A549 (cell line): ENCODE results near the gene EMP3. TPM values are rescaled to one million over a fixed set of nuclear protein-coding genes. Genes with fewer than 3 reads are reported as not detected.

Source experiments
- ATAC-seq, 2 experiments: fragments of 200-7000 bp in 1 of 2; fragments of >200 bp in 1 of 2; cut with Nextera tagmentation in 1 of 2; cut with Tn5 transposase in 1 of 2; 3 replicates each; pipeline versions ENCODE4 v1.8.0 to v1.9.1; 2018 to 2020; ENCODE audit warnings: mild to moderate bottlenecking in 1 of 2, moderate library complexity in 1 of 2
- CTCF ChIA-PET: fragments of 300-600 bp; sonication (Branson Sonifier 250); formaldehyde crosslinking; extraction: SDS; loops from one replicate; lab custom pipeline; 2021; ENCODE audit warnings: antibody characterized with exemption, inconsistent platforms; lab: Yijun Ruan, JAX
- POLR2A ChIA-PET: fragments of 350-600 bp; formaldehyde crosslinking; extraction: SDS; loops from one replicate; lab custom pipeline; 2021; ENCODE audit warnings: antibody characterized with exemption, inconsistent platforms; lab: Yijun Ruan, JAX
- DNase-seq, 2 experiments: peaks; one replicate each; pipeline versions ENCODE4 v3.0.0 to v3.0.0-alpha.2; 2011 to 2016; ENCODE audit warnings: low read depth in 1 of 2, low spot score in 1 of 2
- FAIRE-seq: peaks from 2 replicates; lab custom pipeline; 2011; peaks lifted over from hg19 to GRCh38; lab: Jason Lieb, UNC
- H3K27ac ChIP-seq, 2 experiments: fragments of >200 bp; sonication (Bioruptor Twin); formaldehyde crosslinking; 3 replicates each; pipeline ENCODE4 v1.5.1; 2016 to 2017
- H3K4me1 ChIP-seq: fragments of >200 bp; sonication (Bioruptor Twin); formaldehyde crosslinking; 3 replicates; pipeline ENCODE4 v1.6.1; 2016
- H3K4me2 ChIP-seq: fragments of >200 bp; sonication (Bioruptor Twin); formaldehyde crosslinking; 3 replicates; pipeline ENCODE4 v1.6.1; 2016
- H3K4me3 ChIP-seq: fragments of >200 bp; sonication (Bioruptor Twin); formaldehyde crosslinking; 3 replicates; pipeline ENCODE4 v1.5.1; 2016
- H3K9me3 ChIP-seq: fragments of >200 bp; sonication (Bioruptor Twin); formaldehyde crosslinking; 3 replicates; pipeline ENCODE4 v1.6.1; 2016
- BHLHE40 ChIP-seq: IDR thresholded peaks from 2 replicates; pipeline ENCODE4 v1.6.1; 2012; ENCODE audit warnings: low read depth, low read length, inconsistent platforms
- CBX2 ChIP-seq: fragments of 200-600 bp; sonication (generic); IDR thresholded peaks from 2 replicates; pipeline ENCODE4 v1.6.1; 2016; ENCODE audit warnings: low read depth, mild to moderate bottlenecking, borderline replicate concordance
- CBX8 ChIP-seq: fragments of 200-600 bp; sonication (generic); IDR thresholded peaks from 2 replicates; pipeline ENCODE4 v1.6.1; 2016
- CHD2 ChIP-seq: fragments of 150-350 bp; IDR thresholded peaks from 2 replicates; pipeline ENCODE4 v1.6.1; 2014; ENCODE audit warnings: low read length; ENCODE audit not compliant: partially characterized antibody
- CHD4 ChIP-seq: fragments of 200-600 bp; sonication (generic); IDR thresholded peaks from 2 replicates; pipeline ENCODE4 v1.6.1; 2016; ENCODE audit warnings: antibody characterized with exemption, mild to moderate bottlenecking, borderline replicate concordance
- EHF ChIP-seq: fragments of 250-450 bp; sonication (Bioruptor Pico); IDR thresholded peaks from 2 replicates; pipeline ENCODE4 v1.5.0; 2020; ENCODE audit warnings: mild to moderate bottlenecking
- EHMT2 ChIP-seq: fragments of 200-600 bp; sonication (generic); IDR thresholded peaks from 2 replicates; pipeline ENCODE4 v1.6.1; 2016; ENCODE audit warnings: antibody characterized with exemption, low read depth, mild to moderate bottlenecking, moderate library complexity
- EP300 ChIP-seq, 2 experiments: fragments of >200 bp; sonication (Bioruptor Twin); formaldehyde crosslinking; IDR thresholded peaks; 2 replicates in 1 of 2; 3 replicates in 1 of 2; pipeline ENCODE4 v1.6.1; 2016 to 2017
- ESRRA ChIP-seq: fragments of 150-350 bp; IDR thresholded peaks from 2 replicates; pipeline ENCODE4 v1.6.1; 2014; ENCODE audit warnings: mild to moderate bottlenecking, low read length, borderline replicate concordance
- FOSB ChIP-seq: fragments of 250-450 bp; sonication (Bioruptor Pico); IDR thresholded peaks from 2 replicates; pipeline ENCODE4 v1.5.0; 2020; ENCODE audit warnings: mild to moderate bottlenecking, moderate library complexity
- FOSL2 ChIP-seq, 2 experiments: fragments of 450-650 bp in 1 of 2; fragments of >200 bp in 1 of 2; sonication (Bioruptor Twin) in 1 of 2; formaldehyde crosslinking; IDR thresholded peaks; 2 replicates each; pipeline versions ENCODE4 v1.5.0 to v1.6.1; 2016 to 2020; ENCODE audit warnings: mild to moderate bottlenecking in 1 of 2, moderate library complexity in 1 of 2
- FOXS1 ChIP-seq: fragments of 250-450 bp; sonication (Bioruptor Pico); IDR thresholded peaks from 2 replicates; pipeline ENCODE4 v1.5.0; 2020; ENCODE audit warnings: mild to moderate bottlenecking, moderate library complexity
- GATA3 ChIP-seq: IDR thresholded peaks from 2 replicates; pipeline ENCODE4 v1.6.1; 2012; ENCODE audit warnings: borderline replicate concordance
- HOXA7 ChIP-seq: fragments of 250-450 bp; sonication (Bioruptor Pico); IDR thresholded peaks from 2 replicates; pipeline ENCODE4 v1.5.0; 2020; ENCODE audit warnings: mild to moderate bottlenecking, moderate library complexity
- HOXB13 ChIP-seq: fragments of 250-450 bp; sonication (Bioruptor Pico); IDR thresholded peaks from 2 replicates; pipeline ENCODE4 v1.5.0; 2020; ENCODE audit warnings: low read depth, mild to moderate bottlenecking, moderate library complexity
- JUN ChIP-seq, 2 experiments: fragments of >200 bp; sonication (Bioruptor Twin); formaldehyde crosslinking; IDR thresholded peaks; 2 replicates in 1 of 2; 3 replicates in 1 of 2; pipeline ENCODE4 v1.6.1; 2016 to 2017
- KDM1A ChIP-seq: fragments of 200-600 bp; sonication (generic); IDR thresholded peaks from 2 replicates; pipeline ENCODE4 v1.6.1; 2016; ENCODE audit warnings: low read depth, mild to moderate bottlenecking
- MAFK ChIP-seq: fragments of 450-650 bp; IDR thresholded peaks from 2 replicates; pipeline ENCODE4 v1.6.1; 2014; ENCODE audit not compliant: partially characterized antibody
- MYC ChIP-seq: IDR thresholded peaks from 2 replicates; pipeline ENCODE4 v1.6.1; 2012; ENCODE audit warnings: mild to moderate bottlenecking, inconsistent platforms, low read length, improper control_type of control experiment, borderline replicate concordance
- NFE2L2 ChIP-seq: fragments of 150-350 bp; conservative IDR thresholded peaks from 2 replicates; pipeline ENCODE4 v1.6.1; 2014; ENCODE audit warnings: low read length
- NPAS2 ChIP-seq: fragments of 250-450 bp; sonication (Bioruptor Pico); IDR thresholded peaks from 2 replicates; pipeline ENCODE4 v1.8.0; 2022; ENCODE audit warnings: mild to moderate bottlenecking, moderate library complexity, borderline replicate concordance
- NR3C1 ChIP-seq: fragments of >200 bp; sonication (Bioruptor Twin); formaldehyde crosslinking; IDR thresholded peaks from 3 replicates; pipeline ENCODE4 v1.6.1; 2017
- POLR2A ChIP-seq: IDR thresholded peaks from 2 replicates; pipeline ENCODE4 v1.6.1; 2012; ENCODE audit warnings: mild to moderate bottlenecking, low read length
- POLR2AphosphoS2 ChIP-seq: conservative IDR thresholded peaks from 2 replicates; pipeline ENCODE4 v1.6.1; 2012; ENCODE audit warnings: low read length, improper control_type of control experiment, inconsistent platforms
- RAD21 ChIP-seq, 2 experiments: fragments of >200 bp in 1 of 2; sonication (Bioruptor Twin) in 1 of 2; formaldehyde crosslinking in 1 of 2; IDR thresholded peaks in 1 of 2; conservative IDR thresholded peaks in 1 of 2; 2 replicates in 1 of 2; 3 replicates in 1 of 2; pipeline ENCODE4 v1.6.1; 2012 to 2018; ENCODE audit warnings: inconsistent platforms in 1 of 2
- RARB ChIP-seq: fragments of 250-450 bp; sonication (Bioruptor Pico); IDR thresholded peaks from 2 replicates; pipeline ENCODE4 v1.8.0; 2021; ENCODE audit warnings: mild to moderate bottlenecking, moderate library complexity
- RFX5 ChIP-seq: fragments of 450-650 bp; IDR thresholded peaks from 2 replicates; pipeline ENCODE4 v1.7.1; 2014; ENCODE audit warnings: antibody characterized with exemption, mild to moderate bottlenecking, moderate library complexity
- RNF2 ChIP-seq: fragments of 200-600 bp; sonication (generic); IDR thresholded peaks from 2 replicates; pipeline ENCODE4 v1.6.1; 2016; ENCODE audit warnings: low read depth, mild to moderate bottlenecking, antibody characterized with exemption, moderate library complexity, borderline replicate concordance
- TP53 ChIP-seq: fragments of 250-450 bp; sonication (Bioruptor Pico); IDR thresholded peaks from 2 replicates; pipeline ENCODE4 v1.5.0; 2021; ENCODE audit warnings: mild to moderate bottlenecking, moderate library complexity
- ZFP36 ChIP-seq: fragments of 450-650 bp; IDR thresholded peaks from 2 replicates; pipeline ENCODE4 v1.6.1; 2014; ENCODE audit warnings: borderline replicate concordance; ENCODE audit not compliant: partially characterized antibody
- WGBS: methylation state at CpG from one replicate; pipeline ENCODE4 v1.1.6; 2017; ENCODE audit errors: missing lambda C conversion rate; 5-methylcytosine and 5-hydroxymethylcytosine counted together
- polyA plus RNA-seq, 4 experiments: library from polyadenylated mRNA; depleted of rRNA in 3 of 4; stranded (reverse); fragments of >200 nt; fragmentation: RNase III in 1 of 4; extraction: RNeasy Plus Mini Kit Qiagen cat#74134 plus additional on column Dnase treatment in 1 of 4; gene quantifications; 2 replicates in 3 of 4; 3 replicates in 1 of 4; pipeline ENCODE4 v1.2.3, GENCODE V29; 2011 to 2017
- TF ChIP-seq, protein P1 (sequence below): fragments of 250-450 bp; sonication (Bioruptor Pico); IDR thresholded peaks from 2 replicates; pipeline ENCODE4 v1.5.0; 2020; ENCODE audit warnings: low read depth, mild to moderate bottlenecking, moderate library complexity
- TF ChIP-seq, protein P2 (sequence below): fragments of >200 bp; sonication (Bioruptor Twin); formaldehyde crosslinking; IDR thresholded peaks from 2 replicates; pipeline ENCODE4 v1.6.1; 2016
- TF ChIP-seq, protein P3 (sequence below): IDR thresholded peaks from 2 replicates; pipeline ENCODE4 v1.6.1; 2012
- TF ChIP-seq, protein P4 (sequence below): fragments of 450-650 bp; IDR thresholded peaks from 2 replicates; pipeline ENCODE4 v1.6.1; 2014; ENCODE audit warnings: antibody characterized with exemption

The EMP3 gene
- polyA plus RNA-seq, 2 of the 4 experiments (the other 2 are of a cell fraction) = 147 to 580 TPM

DNA sequence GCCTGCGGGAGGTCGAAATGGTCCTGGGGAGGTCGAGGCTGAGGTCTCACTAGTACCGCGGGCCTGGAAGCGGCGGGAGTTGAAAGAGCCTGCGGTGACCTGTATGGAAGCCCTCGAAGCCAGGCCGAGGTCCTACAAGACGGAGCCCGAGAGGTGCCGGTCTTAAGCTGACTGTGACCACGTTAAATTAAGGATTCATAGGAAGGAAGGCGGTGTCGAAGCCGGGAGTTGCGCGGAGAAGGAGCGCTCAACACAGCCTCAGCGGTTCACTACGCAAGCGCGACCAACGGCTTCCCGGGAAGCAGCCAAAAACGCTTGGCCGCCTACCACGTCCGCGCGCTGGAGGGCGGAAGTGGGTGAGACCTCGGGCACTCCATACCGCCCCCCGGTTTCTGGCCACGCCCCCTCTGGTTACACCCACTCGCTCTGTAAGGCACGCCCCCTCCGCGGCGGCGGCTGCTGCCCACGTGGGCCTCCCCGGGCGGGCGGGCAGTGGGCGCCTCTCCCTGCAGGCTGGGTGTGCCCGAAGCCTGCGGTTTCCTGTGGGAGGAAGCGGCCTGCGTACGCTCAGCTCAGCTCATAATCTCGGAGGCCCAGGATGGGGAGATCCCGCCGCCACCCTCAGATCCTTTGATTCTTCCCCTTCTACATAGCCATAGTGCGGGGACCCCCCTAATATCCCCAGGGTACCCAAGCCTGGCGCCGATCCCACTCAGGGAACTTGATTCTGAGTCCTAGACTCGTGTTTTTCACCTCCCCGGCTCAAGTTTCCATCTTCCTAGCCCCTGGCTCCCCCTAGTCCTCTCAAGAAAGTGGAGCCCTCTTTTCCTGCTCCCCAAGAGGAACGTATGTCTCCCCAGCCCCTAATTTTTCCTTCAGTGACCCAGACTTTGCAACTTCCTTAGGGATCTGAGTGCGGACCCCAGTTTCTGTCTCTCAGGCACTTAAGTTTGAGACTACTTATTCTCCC, 3.4 kb upstream of the EMP3 start:
- Histone ChIP-seq H3K9me3 (no peaks in the 10 kb centered on the region), H3K4me2 (peak overlapping the region; percentile 91), H3K4me1 (peaks cover 45% of the 10 kb centered on the region), H3K27ac (peak overlapping the region; percentile 92 to 94), H3K4me3 (peak overlapping the region; percentile 57)
- FAIRE-seq = peak; percentile 67
- peak; percentile 94 to 99 for DNase-seq
- ChIA-PET POLR2A (interaction anchor here (0.6 to 6.8 kb wide), 15 partner anchors 12 to 648 kb away, joined by 3 to 94 read pairs (median 6); partner anchors contain the start of genes KDELR1, RPL18, SPHK2 and SYNGR4), CTCF (interaction anchor here (0.5 to 14.4 kb wide), 18 partner anchors 11 to 287 kb away, joined by 3 to 416 read pairs (median 4); partner anchors contain the start of genes EMP3 and KDELR1)
- peak; percentile 67 to 74 for ATAC-seq
- WGBS = 4% methylated on average over 40 of the region's 63 CpGs
- TF ChIP-seq MYC (peak; percentile 90), FOSL2 (IDR thresholded peaks at IDR 0.05) (no peak), FOSL2 (CRISPR knock-in tag; IDR thresholded peaks at IDR 0.05) (0 out of 2 replicates have a peak, but pooled peaks have one; percentile 3), RARB (CRISPR knock-in tag) (no peak), HOXB13 (peak; percentile 72; the same call in 1 of the 2 replicates), POLR2AphosphoS2 (no peak), CHD2 (no peak), JUN (IDR thresholded peaks at IDR 0.05) (peak; percentile 77 to 82), RFX5 (no peak), EP300 (IDR thresholded peaks at IDR 0.05) (no peak), RNF2 (no peak), RAD21 (conservative IDR thresholded peaks at IDR 0.05 in 1 of 2, IDR thresholded peaks at IDR 0.05 in 1 of 2) (0 out of 5 replicates have a peak, but pooled peaks of 1 of the 2 experiments have one; percentile 6), POLR2A (peak; percentile 72), CBX2 (no peak), ESRRA (no peak), FOXS1 (peak; percentile 75), GATA3 (peak; percentile 37; the same call in 1 of the 2 replicates), FOSB (CRISPR knock-in tag) (peak; percentile 73; the same call in 1 of the 2 replicates), EHF (CRISPR knock-in tag) (peak; percentile 77; the same call in 1 of the 2 replicates), HOXA7 (CRISPR knock-in tag) (peak; percentile 88), CHD4 (no peak), MAFK (no peak), ZFP36 (no peak), NFE2L2 (no peak), CBX8 (no peak), TP53 (CRISPR knock-in tag) (0 out of 2 replicates have a peak, but pooled peaks have one; percentile 66), NR3C1 (no peak), KDM1A (no peak), NPAS2 (CRISPR knock-in tag) (no peak), EHMT2 (no peak), BHLHE40 (no peak)
- TF ChIP-seq, protein P1, sequence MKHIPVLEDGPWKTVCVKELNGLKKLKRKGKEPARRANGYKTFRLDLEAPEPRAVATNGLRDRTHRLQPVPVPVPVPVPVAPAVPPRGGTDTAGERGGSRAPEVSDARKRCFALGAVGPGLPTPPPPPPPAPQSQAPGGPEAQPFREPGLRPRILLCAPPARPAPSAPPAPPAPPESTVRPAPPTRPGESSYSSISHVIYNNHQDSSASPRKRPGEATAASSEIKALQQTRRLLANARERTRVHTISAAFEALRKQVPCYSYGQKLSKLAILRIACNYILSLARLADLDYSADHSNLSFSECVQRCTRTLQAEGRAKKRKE = peak; percentile 65; the same call in 1 of the 2 replicates
- TF ChIP-seq, protein P2, sequence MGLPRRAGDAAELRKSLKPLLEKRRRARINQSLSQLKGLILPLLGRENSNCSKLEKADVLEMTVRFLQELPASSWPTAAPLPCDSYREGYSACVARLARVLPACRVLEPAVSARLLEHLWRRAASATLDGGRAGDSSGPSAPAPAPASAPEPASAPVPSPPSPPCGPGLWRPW = no peak
- TF ChIP-seq, protein P3, sequence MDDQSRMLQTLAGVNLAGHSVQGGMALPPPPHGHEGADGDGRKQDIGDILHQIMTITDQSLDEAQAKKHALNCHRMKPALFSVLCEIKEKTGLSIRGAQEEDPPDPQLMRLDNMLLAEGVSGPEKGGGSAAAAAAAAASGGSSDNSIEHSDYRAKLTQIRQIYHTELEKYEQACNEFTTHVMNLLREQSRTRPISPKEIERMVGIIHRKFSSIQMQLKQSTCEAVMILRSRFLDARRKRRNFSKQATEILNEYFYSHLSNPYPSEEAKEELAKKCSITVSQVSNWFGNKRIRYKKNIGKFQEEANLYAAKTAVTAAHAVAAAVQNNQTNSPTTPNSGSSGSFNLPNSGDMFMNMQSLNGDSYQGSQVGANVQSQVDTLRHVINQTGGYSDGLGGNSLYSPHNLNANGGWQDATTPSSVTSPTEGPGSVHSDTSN = no peak; the same call in 1 of the 2 replicates
- TF ChIP-seq, protein P4, sequence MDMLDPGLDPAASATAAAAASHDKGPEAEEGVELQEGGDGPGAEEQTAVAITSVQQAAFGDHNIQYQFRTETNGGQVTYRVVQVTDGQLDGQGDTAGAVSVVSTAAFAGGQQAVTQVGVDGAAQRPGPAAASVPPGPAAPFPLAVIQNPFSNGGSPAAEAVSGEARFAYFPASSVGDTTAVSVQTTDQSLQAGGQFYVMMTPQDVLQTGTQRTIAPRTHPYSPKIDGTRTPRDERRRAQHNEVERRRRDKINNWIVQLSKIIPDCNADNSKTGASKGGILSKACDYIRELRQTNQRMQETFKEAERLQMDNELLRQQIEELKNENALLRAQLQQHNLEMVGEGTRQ = peak; percentile 95
